A549 (cell line): ENCODE results near the gene GMPR2. TPM values are rescaled to one million over a fixed set of nuclear protein-coding genes. Genes with fewer than 3 reads are reported as not detected.

ENCODE experiments used
- ATAC-seq, 2 experiments: fragments of 200-7000 bp in 1 of 2; fragments of >200 bp in 1 of 2; cut with Nextera tagmentation in 1 of 2; cut with Tn5 transposase in 1 of 2; 3 replicates each; pipeline versions ENCODE4 v1.8.0 to v1.9.1; 2018 to 2020; ENCODE audit warnings: mild to moderate bottlenecking in 1 of 2, moderate library complexity in 1 of 2
- CTCF ChIA-PET: fragments of 300-600 bp; sonication (Branson Sonifier 250); formaldehyde crosslinking; extraction: SDS; loops from one replicate; lab custom pipeline; 2021; ENCODE audit warnings: antibody characterized with exemption, inconsistent platforms; lab: Yijun Ruan, JAX
- POLR2A ChIA-PET: fragments of 350-600 bp; formaldehyde crosslinking; extraction: SDS; loops from one replicate; lab custom pipeline; 2021; ENCODE audit warnings: antibody characterized with exemption, inconsistent platforms; lab: Yijun Ruan, JAX
- DNase-seq, 2 experiments: peaks; one replicate each; pipeline versions ENCODE4 v3.0.0 to v3.0.0-alpha.2; 2011 to 2016; ENCODE audit warnings: low read depth in 1 of 2, low spot score in 1 of 2
- FAIRE-seq: peaks from 2 replicates; lab custom pipeline; 2011; peaks lifted over from hg19 to GRCh38; lab: Jason Lieb, UNC
- H3K27ac ChIP-seq, 2 experiments: fragments of >200 bp; sonication (Bioruptor Twin); formaldehyde crosslinking; 3 replicates each; pipeline ENCODE4 v1.5.1; 2016 to 2017
- H3K4me1 ChIP-seq: fragments of >200 bp; sonication (Bioruptor Twin); formaldehyde crosslinking; 3 replicates; pipeline ENCODE4 v1.6.1; 2016
- H3K4me2 ChIP-seq: fragments of >200 bp; sonication (Bioruptor Twin); formaldehyde crosslinking; 3 replicates; pipeline ENCODE4 v1.6.1; 2016
- H3K4me3 ChIP-seq: fragments of >200 bp; sonication (Bioruptor Twin); formaldehyde crosslinking; 3 replicates; pipeline ENCODE4 v1.5.1; 2016
- H3K9me3 ChIP-seq: fragments of >200 bp; sonication (Bioruptor Twin); formaldehyde crosslinking; 3 replicates; pipeline ENCODE4 v1.6.1; 2016
- BCL3 ChIP-seq: fragments of >200 bp; sonication (Bioruptor Twin); formaldehyde crosslinking; IDR thresholded peaks from 3 replicates; pipeline ENCODE4 v1.6.1; 2016
- BHLHE40 ChIP-seq: IDR thresholded peaks from 2 replicates; pipeline ENCODE4 v1.6.1; 2012; ENCODE audit warnings: low read depth, low read length, inconsistent platforms
- CBX2 ChIP-seq: fragments of 200-600 bp; sonication (generic); IDR thresholded peaks from 2 replicates; pipeline ENCODE4 v1.6.1; 2016; ENCODE audit warnings: low read depth, mild to moderate bottlenecking, borderline replicate concordance
- CBX8 ChIP-seq: fragments of 200-600 bp; sonication (generic); IDR thresholded peaks from 2 replicates; pipeline ENCODE4 v1.6.1; 2016
- CHD2 ChIP-seq: fragments of 150-350 bp; IDR thresholded peaks from 2 replicates; pipeline ENCODE4 v1.6.1; 2014; ENCODE audit warnings: low read length; ENCODE audit not compliant: partially characterized antibody
- EHF ChIP-seq: fragments of 250-450 bp; sonication (Bioruptor Pico); IDR thresholded peaks from 2 replicates; pipeline ENCODE4 v1.5.0; 2020; ENCODE audit warnings: mild to moderate bottlenecking
- EP300 ChIP-seq, 2 experiments: fragments of >200 bp; sonication (Bioruptor Twin); formaldehyde crosslinking; IDR thresholded peaks; 2 replicates in 1 of 2; 3 replicates in 1 of 2; pipeline ENCODE4 v1.6.1; 2016 to 2017
- FOSB ChIP-seq: fragments of 250-450 bp; sonication (Bioruptor Pico); IDR thresholded peaks from 2 replicates; pipeline ENCODE4 v1.5.0; 2020; ENCODE audit warnings: mild to moderate bottlenecking, moderate library complexity
- FOXS1 ChIP-seq: fragments of 250-450 bp; sonication (Bioruptor Pico); IDR thresholded peaks from 2 replicates; pipeline ENCODE4 v1.5.0; 2020; ENCODE audit warnings: mild to moderate bottlenecking, moderate library complexity
- GATA3 ChIP-seq: IDR thresholded peaks from 2 replicates; pipeline ENCODE4 v1.6.1; 2012; ENCODE audit warnings: borderline replicate concordance
- HES2 ChIP-seq: fragments of >200 bp; sonication (Bioruptor Twin); formaldehyde crosslinking; IDR thresholded peaks from 2 replicates; pipeline ENCODE4 v1.6.1; 2016
- HOXB5 ChIP-seq: fragments of 250-450 bp; sonication (Bioruptor Pico); IDR thresholded peaks from 2 replicates; pipeline ENCODE4 v1.5.0; 2020; ENCODE audit warnings: mild to moderate bottlenecking, moderate library complexity
- JUN ChIP-seq, 2 experiments: fragments of >200 bp; sonication (Bioruptor Twin); formaldehyde crosslinking; IDR thresholded peaks; 2 replicates in 1 of 2; 3 replicates in 1 of 2; pipeline ENCODE4 v1.6.1; 2016 to 2017
- JUNB ChIP-seq: fragments of >200 bp; sonication (Bioruptor Twin); formaldehyde crosslinking; IDR thresholded peaks from 2 replicates; pipeline ENCODE4 v1.6.1; 2016
- KDM5A ChIP-seq: fragments of 200-600 bp; sonication (generic); IDR thresholded peaks from 2 replicates; pipeline ENCODE4 v1.6.1; 2016; ENCODE audit warnings: antibody characterized with exemption, mild to moderate bottlenecking
- MAFK ChIP-seq: fragments of 450-650 bp; IDR thresholded peaks from 2 replicates; pipeline ENCODE4 v1.6.1; 2014; ENCODE audit not compliant: partially characterized antibody
- MYC ChIP-seq: IDR thresholded peaks from 2 replicates; pipeline ENCODE4 v1.6.1; 2012; ENCODE audit warnings: mild to moderate bottlenecking, inconsistent platforms, low read length, improper control_type of control experiment, borderline replicate concordance
- NFE2L2 ChIP-seq: fragments of 150-350 bp; conservative IDR thresholded peaks from 2 replicates; pipeline ENCODE4 v1.6.1; 2014; ENCODE audit warnings: low read length
- NR3C1 ChIP-seq: fragments of >200 bp; sonication (Bioruptor Twin); formaldehyde crosslinking; IDR thresholded peaks from 3 replicates; pipeline ENCODE4 v1.6.1; 2017
- PHF8 ChIP-seq: fragments of 200-600 bp; sonication (generic); IDR thresholded peaks from 2 replicates; pipeline ENCODE4 v1.6.1; 2016; ENCODE audit warnings: low read depth, mild to moderate bottlenecking, antibody characterized with exemption, moderate library complexity, borderline replicate concordance
- POLR2A ChIP-seq: IDR thresholded peaks from 2 replicates; pipeline ENCODE4 v1.6.1; 2012; ENCODE audit warnings: mild to moderate bottlenecking, low read length
- RARB ChIP-seq: fragments of 250-450 bp; sonication (Bioruptor Pico); IDR thresholded peaks from 2 replicates; pipeline ENCODE4 v1.8.0; 2021; ENCODE audit warnings: mild to moderate bottlenecking, moderate library complexity
- RCOR1 ChIP-seq: fragments of 150-350 bp; IDR thresholded peaks from 2 replicates; pipeline ENCODE4 v1.6.1; 2014; ENCODE audit warnings: antibody characterized with exemption, low read length, low read depth
- SMC3 ChIP-seq: fragments of >200 bp; sonication (Bioruptor Twin); formaldehyde crosslinking; IDR thresholded peaks from 3 replicates; pipeline ENCODE4 v1.6.1; 2018; ENCODE audit warnings: inconsistent platforms
- TP53 ChIP-seq: fragments of 250-450 bp; sonication (Bioruptor Pico); IDR thresholded peaks from 2 replicates; pipeline ENCODE4 v1.5.0; 2021; ENCODE audit warnings: mild to moderate bottlenecking, moderate library complexity
- ZFP36 ChIP-seq: fragments of 450-650 bp; IDR thresholded peaks from 2 replicates; pipeline ENCODE4 v1.6.1; 2014; ENCODE audit warnings: borderline replicate concordance; ENCODE audit not compliant: partially characterized antibody
- ZNF302 ChIP-seq: fragments of 250-450 bp; sonication (Bioruptor Pico); IDR thresholded peaks from 2 replicates; pipeline ENCODE4 v1.9.0; 2021; ENCODE audit warnings: inconsistent platforms, mild to moderate bottlenecking, moderate library complexity
- WGBS: methylation state at CpG from one replicate; pipeline ENCODE4 v1.1.6; 2017; ENCODE audit errors: missing lambda C conversion rate; 5-methylcytosine and 5-hydroxymethylcytosine counted together
- polyA plus RNA-seq, 4 experiments: library from polyadenylated mRNA; depleted of rRNA in 3 of 4; stranded (reverse); fragments of >200 nt; fragmentation: RNase III in 1 of 4; extraction: RNeasy Plus Mini Kit Qiagen cat#74134 plus additional on column Dnase treatment in 1 of 4; gene quantifications; 2 replicates in 3 of 4; 3 replicates in 1 of 4; pipeline ENCODE4 v1.2.3, GENCODE V29; 2011 to 2017
- TF ChIP-seq, protein P1 (sequence below): fragments of 150-350 bp; IDR thresholded peaks from 2 replicates; pipeline ENCODE4 v1.6.1; 2014; ENCODE audit warnings: low read depth, mild to moderate bottlenecking, low read length
- TF ChIP-seq, protein P2 (sequence below): fragments of 250-450 bp; sonication (Bioruptor Pico); IDR thresholded peaks from 2 replicates; pipeline ENCODE4 v1.5.0; 2021; ENCODE audit warnings: mild to moderate bottlenecking, moderate library complexity, borderline replicate concordance

Gene GMPR2
- polyA plus RNA-seq, 2 of the 4 experiments (the other 2 are of a cell fraction), result 70.0 to 91.7 TPM

GRCh38 chr14:24206260-24207103 lies 26.2 kb upstream of the GMPR2 start:
- TF ChIP-seq ZFP36 (no peak), MYC (no peak), RCOR1 (no peak), POLR2A (no peak), JUNB (no peak), KDM5A (no peak), HES2 (no peak), FOSB (CRISPR knock-in tag) (no peak), NR3C1 (no peak), NFE2L2 (no peak), SMC3 (no peak), BHLHE40 (no peak), RARB (CRISPR knock-in tag) (no peak), EHF (CRISPR knock-in tag) (no peak), ZNF302 (CRISPR knock-in tag) (no peak), GATA3 (no peak), TP53 (no peak)
- TF ChIP-seq, protein P1, sequence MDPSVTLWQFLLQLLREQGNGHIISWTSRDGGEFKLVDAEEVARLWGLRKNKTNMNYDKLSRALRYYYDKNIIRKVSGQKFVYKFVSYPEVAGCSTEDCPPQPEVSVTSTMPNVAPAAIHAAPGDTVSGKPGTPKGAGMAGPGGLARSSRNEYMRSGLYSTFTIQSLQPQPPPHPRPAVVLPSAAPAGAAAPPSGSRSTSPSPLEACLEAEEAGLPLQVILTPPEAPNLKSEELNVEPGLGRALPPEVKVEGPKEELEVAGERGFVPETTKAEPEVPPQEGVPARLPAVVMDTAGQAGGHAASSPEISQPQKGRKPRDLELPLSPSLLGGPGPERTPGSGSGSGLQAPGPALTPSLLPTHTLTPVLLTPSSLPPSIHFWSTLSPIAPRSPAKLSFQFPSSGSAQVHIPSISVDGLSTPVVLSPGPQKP, result no peak
- TF ChIP-seq, all 56 proteins: peak for 0
- no peaks in the 10 kb centered on the region for H3K4me1 ChIP-seq
- ChIA-PET CTCF (interaction anchor here (0.7 to 2.4 kb wide), 7 partner anchors 9 to 225 kb away, joined by 3 to 7 read pairs (median 5); partner anchors contain the start of genes TINF2 and TM9SF1), POLR2A (interaction anchor here (4.0 kb wide), 1 partner anchor 11 kb away, joined by 16 read pairs; the partner anchor contains the start of gene TM9SF1)
- FAIRE-seq (no peak), DNase-seq (no peak), ATAC-seq (no peak)
- no peak overlapping the region for H3K4me2 ChIP-seq
- H3K9me3 ChIP-seq, result 0 out of 3 replicates have a peak, but pooled peaks cover 3% of the 10 kb centered on the region
- 96% methylated on average over 11 of the region's 11 CpGs for WGBS
- no peak overlapping the region for H3K4me3 ChIP-seq
- no peak overlapping the region for H3K27ac ChIP-seq

DNA sequence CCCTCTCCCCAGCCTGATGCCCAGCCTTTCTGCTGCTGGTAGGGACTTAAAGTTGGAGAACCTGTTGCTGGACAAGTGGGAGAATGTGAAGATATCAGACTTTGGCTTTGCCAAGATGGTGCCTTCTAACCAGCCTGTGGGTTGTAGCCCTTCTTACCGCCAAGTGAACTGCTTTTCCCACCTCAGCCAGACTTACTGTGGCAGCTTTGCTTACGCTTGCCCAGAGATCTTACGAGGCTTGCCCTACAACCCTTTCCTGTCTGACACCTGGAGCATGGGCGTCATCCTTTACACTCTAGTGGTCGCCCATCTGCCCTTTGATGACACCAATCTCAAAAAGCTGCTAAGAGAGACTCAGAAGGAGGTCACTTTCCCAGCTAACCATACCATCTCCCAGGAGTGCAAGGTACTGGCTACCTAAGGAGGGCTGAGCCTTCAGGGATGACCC lies 25.6 kb upstream of the GMPR2 start:
- peaks cover 3% of the 10 kb centered on the region; the same call in 1 of the 3 replicates for H3K4me1 ChIP-seq
- FAIRE-seq, result no peak
- POLR2A ChIA-PET, result interaction anchor here (4.0 kb wide), 1 partner anchor 12 kb away, joined by 16 read pairs; the partner anchor contains the start of gene TM9SF1
- no peak for ATAC-seq
- no peak overlapping the region for H3K4me3 ChIP-seq
- H3K4me2 ChIP-seq, result no peak overlapping the region
- TF ChIP-seq HOXB5 (CRISPR knock-in tag) (no peak), PHF8 (no peak), CBX2 (no peak), JUN (IDR thresholded peaks at IDR 0.05) (no peak)
- H3K27ac ChIP-seq, result no peak overlapping the region
- no peaks in the 10 kb centered on the region for H3K9me3 ChIP-seq
- CTCF ChIA-PET, result interaction anchor here (0.7 to 2.4 kb wide), 4 partner anchors 11 to 98 kb away, joined by 3 to 7 read pairs (median 6); partner anchors contain the start of genes TINF2 and TM9SF1
- 92% methylated on average over 5 of the region's 5 CpGs for WGBS
- no peak for DNase-seq

- WGBS, result 96% methylated on average over 2 of the region's 2 CpGs
- FAIRE-seq (no peak), DNase-seq (no peak), ATAC-seq (no peak)
- Histone ChIP-seq H3K27ac (no peak overlapping the region), H3K4me1 (peaks cover 5% of the 10 kb centered on the region; the same call in 1 of the 3 replicates), H3K4me3 (no peak overlapping the region), H3K9me3 (no peaks in the 10 kb centered on the region), H3K4me2 (no peak overlapping the region)
- POLR2A ChIA-PET, result no interaction called here
- CTCF ChIA-PET, result interaction anchor here (2.4 kb wide), 1 partner anchor 35 kb away, joined by 7 read pairs; the partner anchor contains the start of gene TINF2
- TF ChIP-seq SMC3 (no peak), RCOR1 (no peak), CBX8 (no peak), BCL3 (no peak), CHD2 (no peak), FOXS1 (CRISPR knock-in tag) (no peak), GATA3 (no peak), EP300 (IDR thresholded peaks at IDR 0.05) (no peak), MAFK (no peak), TP53 (no peak)
- TF ChIP-seq, protein P1, result no peak
- TF ChIP-seq, protein P2, sequence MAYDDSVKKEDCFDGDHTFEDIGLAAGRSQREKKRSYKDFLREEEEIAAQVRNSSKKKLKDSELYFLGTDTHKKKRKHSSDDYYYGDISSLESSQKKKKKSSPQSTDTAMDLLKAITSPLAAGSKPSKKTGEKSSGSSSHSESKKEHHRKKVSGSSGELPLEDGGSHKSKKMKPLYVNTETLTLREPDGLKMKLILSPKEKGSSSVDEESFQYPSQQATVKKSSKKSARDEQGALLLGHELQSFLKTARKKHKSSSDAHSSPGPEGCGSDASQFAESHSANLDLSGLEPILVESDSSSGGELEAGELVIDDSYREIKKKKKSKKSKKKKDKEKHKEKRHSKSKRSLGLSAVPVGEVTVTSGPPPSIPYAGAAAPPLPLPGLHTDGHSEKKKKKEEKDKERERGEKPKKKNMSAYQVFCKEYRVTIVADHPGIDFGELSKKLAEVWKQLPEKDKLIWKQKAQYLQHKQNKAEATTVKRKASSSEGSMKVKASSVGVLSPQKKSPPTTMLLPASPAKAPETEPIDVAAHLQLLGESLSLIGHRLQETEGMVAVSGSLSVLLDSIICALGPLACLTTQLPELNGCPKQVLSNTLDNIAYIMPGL, result no peak
Measured at GRCh38 chr14:24207625-24208024, 25.1 kb upstream of the GMPR2 start.
